Trophoblast cell (in vitro differentiated cells and primary cell): Measurements from ENCODE around the gene LRRC8D.

Experiments
- DNase-seq, 2 donors: peaks; one replicate each; pipeline ENCODE4 v3.0.0-alpha.2; 2016
- H2AFZ ChIP-seq: 2 replicates; pipeline ENCODE4 v1.6.1; 2013; ENCODE audit warnings: low read length, moderate library complexity, mild to moderate bottlenecking; ENCODE audit not compliant: insufficient read depth, poor library complexity
- H2AK5ac ChIP-seq: 2 replicates; pipeline ENCODE4 v1.6.1; 2013; ENCODE audit warnings: mild to moderate bottlenecking, low read length
- H2BK120ac ChIP-seq: 2 replicates; pipeline ENCODE4 v1.6.1; 2013; ENCODE audit warnings: low read length, mild to moderate bottlenecking, moderate library complexity; ENCODE audit not compliant: insufficient read depth, poor library complexity
- H2BK12ac ChIP-seq: 2 replicates; pipeline ENCODE4 v1.6.1; 2013; ENCODE audit warnings: mild to moderate bottlenecking, low read length, moderate library complexity
- H2BK5ac ChIP-seq: 2 replicates; pipeline ENCODE4 v1.6.1; 2013; ENCODE audit warnings: low read length, low read depth, moderate library complexity, mild to moderate bottlenecking; ENCODE audit not compliant: poor library complexity
- H3K14ac ChIP-seq: 2 replicates; pipeline ENCODE4 v1.6.1; 2013; ENCODE audit warnings: mild to moderate bottlenecking, low read length
- H3K18ac ChIP-seq: 2 replicates; pipeline ENCODE4 v1.6.1; 2013; ENCODE audit warnings: mild to moderate bottlenecking, low read length
- H3K23ac ChIP-seq: 2 replicates; pipeline ENCODE4 v1.6.1; 2013; ENCODE audit warnings: low read length
- H3K27ac ChIP-seq: 2 replicates; pipeline ENCODE4 v1.5.1; 2013; ENCODE audit warnings: low read depth, mild to moderate bottlenecking, inconsistent platforms, low read length, moderate library complexity
- H3K27me3 ChIP-seq: 2 replicates; pipeline ENCODE4 v1.6.1; 2013; ENCODE audit warnings: inconsistent platforms, mild to moderate bottlenecking, low read length, moderate library complexity; ENCODE audit not compliant: insufficient read depth
- H3K36me3 ChIP-seq, 2 experiments: 1 replicate in 1 of 2; 2 replicates in 1 of 2; pipeline ENCODE4 v1.6.1; 2013; ENCODE audit warnings: low read length in 2 of 2, mild to moderate bottlenecking in 2 of 2, moderate library complexity in 1 of 2; ENCODE audit not compliant: insufficient read depth in 2 of 2, control insufficient read depth in 1 of 2
- H3K4ac ChIP-seq: 2 replicates; pipeline ENCODE4 v1.6.1; 2013; ENCODE audit warnings: low read depth, mild to moderate bottlenecking, low read length, moderate library complexity
- H3K4me1 ChIP-seq, 2 experiments: 1 replicate in 1 of 2; 2 replicates in 1 of 2; pipeline ENCODE4 v1.6.1; 2013; ENCODE audit warnings: low read length in 2 of 2, mild to moderate bottlenecking in 2 of 2, moderate library complexity in 1 of 2; ENCODE audit not compliant: insufficient read depth in 2 of 2, control insufficient read depth in 1 of 2
- H3K4me2 ChIP-seq: 2 replicates; pipeline ENCODE4 v1.6.1; 2013; ENCODE audit warnings: inconsistent platforms, mild to moderate bottlenecking, low read length, moderate library complexity
- H3K4me3 ChIP-seq: 2 replicates; pipeline ENCODE4 v1.5.1; 2013; ENCODE audit warnings: mild to moderate bottlenecking, low read depth, low read length, inconsistent platforms
- H3K79me1 ChIP-seq: one replicate; pipeline ENCODE4 v1.6.1; 2013; ENCODE audit warnings: low read length
- H3K79me2 ChIP-seq: 2 replicates; pipeline ENCODE4 v1.6.1; 2013; ENCODE audit warnings: low read length, mild to moderate bottlenecking; ENCODE audit not compliant: control insufficient read depth, insufficient read depth, poor library complexity
- H3K9ac ChIP-seq: 2 replicates; pipeline ENCODE4 v1.6.1; 2013; ENCODE audit warnings: mild to moderate bottlenecking, low read length
- H3K9me3 ChIP-seq: 2 replicates; pipeline ENCODE4 v1.6.1; 2013; ENCODE audit warnings: low read depth, mild to moderate bottlenecking, control low read depth, inconsistent platforms, low read length; ENCODE audit not compliant: insufficient read depth
- H4K12ac ChIP-seq: 2 replicates; pipeline ENCODE4 v1.6.1; 2013; ENCODE audit warnings: low read depth, mild to moderate bottlenecking, low read length, moderate library complexity
- H4K8ac ChIP-seq: 2 replicates; pipeline ENCODE4 v1.6.1; 2013; ENCODE audit warnings: low read depth, mild to moderate bottlenecking, low read length, moderate library complexity
- H4K91ac ChIP-seq: one replicate; pipeline ENCODE4 v1.6.1; 2013; ENCODE audit warnings: low read depth, mild to moderate bottlenecking, low read length, moderate library complexity
- WGBS: extraction: QIAGEN DNeasy Blood & Tissue Kit; methylation state at CpG from one replicate; pipeline ENCODE4 v1.1.7; 2013; ENCODE audit warnings: missing lambda C conversion rate; ENCODE audit not compliant: insufficient read length, insufficient coverage; ENCODE audit errors: extremely low coverage; 5-methylcytosine and 5-hydroxymethylcytosine counted together

LRRC8D gene

DNA sequence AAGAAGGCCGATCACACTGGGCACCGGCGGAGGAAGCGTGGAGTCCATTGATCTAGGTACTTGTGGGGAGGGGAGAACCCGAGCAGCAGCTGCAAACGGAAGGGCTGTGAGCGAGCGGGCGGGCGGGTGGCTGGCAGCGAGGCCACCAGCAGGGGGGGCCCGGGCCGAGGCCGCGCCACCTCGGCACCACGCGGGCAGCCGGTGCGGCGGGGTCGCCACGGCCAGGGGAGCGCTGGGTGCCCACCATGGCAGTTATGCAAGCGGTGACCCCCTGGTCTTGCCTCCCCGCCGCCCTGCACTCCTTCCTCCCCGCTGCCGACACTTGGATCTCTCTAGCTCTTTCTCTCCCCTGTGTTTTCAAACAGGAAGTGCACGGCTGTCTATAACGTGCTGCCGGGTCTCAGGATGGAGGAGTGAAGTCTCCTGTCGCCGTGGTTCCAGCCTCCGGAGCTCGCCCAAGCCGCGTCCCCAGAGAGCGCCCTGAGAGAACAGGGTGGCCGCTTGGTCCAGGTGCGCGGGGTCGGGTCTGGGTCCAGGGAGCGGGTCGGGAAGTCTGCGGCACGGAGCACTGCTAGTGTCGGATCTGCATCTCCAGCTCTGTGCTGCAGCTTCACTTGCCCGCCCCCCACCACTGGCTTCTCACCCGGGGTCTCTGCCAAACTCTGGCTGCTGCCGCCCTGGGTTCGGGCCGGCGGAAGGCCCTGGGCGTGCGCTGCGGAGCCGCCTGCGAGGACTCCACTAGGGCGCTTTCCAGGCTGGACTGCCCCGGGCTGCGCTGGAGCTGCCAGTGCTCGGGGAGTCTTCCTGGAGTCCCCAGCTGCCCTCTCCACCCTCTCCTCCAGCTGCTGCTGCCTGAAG, 22.7 kb downstream of the LRRC8D start:
- H3K4me1 ChIP-seq, result peaks cover 13 to 15% of the 10 kb centered on the region in 2 experiments
- no peak overlapping the region for H3K27ac ChIP-seq
- peaks cover 0 to 5% of the 10 kb centered on the region in 2 experiments for H3K36me3 ChIP-seq
- no CpG with 5 or more reads among the region's 63 CpGs for WGBS
- no peaks in the 10 kb centered on the region for H3K27me3 ChIP-seq
- peak overlapping the region; percentile 91 for H3K14ac ChIP-seq
- H2BK12ac ChIP-seq, result peak overlapping the region; percentile 19
- H4K12ac ChIP-seq, result peak overlapping the region; percentile 73
- no peaks in the 10 kb centered on the region for H3K9me3 ChIP-seq
- no peak overlapping the region for H3K23ac ChIP-seq
- H3K79me2 ChIP-seq, result peaks cover 8% of the 10 kb centered on the region
- H2BK120ac ChIP-seq, result peak overlapping the region; percentile 62
- peak overlapping the region; percentile 50 for H2AK5ac ChIP-seq
- H4K8ac ChIP-seq, result peak overlapping the region; percentile 82
- peak overlapping the region; percentile 87 for H3K4me2 ChIP-seq
- peak in 1 of 2 donors; percentile 50 for DNase-seq
- H4K91ac ChIP-seq, result peak overlapping the region; percentile 90
- H3K4me3 ChIP-seq, result peak overlapping the region; percentile 81
- peak overlapping the region; percentile 60 for H3K9ac ChIP-seq
- peak overlapping the region; percentile 53 for H3K4ac ChIP-seq
- peak overlapping the region; percentile 45 for H2BK5ac ChIP-seq
- H2AFZ ChIP-seq, result peak overlapping the region; percentile 86
- H3K79me1 ChIP-seq, result peaks cover 9% of the 10 kb centered on the region
- H3K18ac ChIP-seq, result peak overlapping the region; percentile 90

DNA sequence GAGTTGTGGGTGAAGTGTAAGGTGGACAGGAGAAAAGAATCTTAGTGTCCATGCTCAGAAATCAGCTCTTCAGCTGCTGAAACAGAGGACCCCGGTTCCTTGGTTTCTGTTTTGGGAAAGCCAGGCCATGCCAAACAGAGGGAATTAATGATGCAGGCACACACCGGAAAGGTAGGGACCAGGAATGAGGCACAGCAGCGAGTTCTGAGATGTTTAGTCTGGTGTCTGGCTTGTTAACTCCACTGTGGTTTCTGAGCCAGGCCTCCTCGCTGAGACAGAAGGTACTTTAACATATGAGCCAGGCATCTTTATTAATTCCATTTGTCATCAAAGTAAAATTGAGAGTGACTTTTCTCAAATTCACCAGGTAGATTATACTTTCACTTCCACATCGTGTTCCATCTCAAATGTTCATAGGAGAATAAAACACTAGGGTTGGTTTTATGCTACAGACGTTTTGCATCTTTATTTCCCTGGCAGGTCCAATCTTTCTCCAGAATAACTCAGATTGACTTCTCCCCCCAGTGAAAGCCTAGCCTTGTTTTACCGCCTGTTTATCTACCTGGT, 23.5 kb downstream of the LRRC8D start:
- Histone ChIP-seq H4K91ac (peak overlapping the region; percentile 90), H3K79me2 (peaks cover 8% of the 10 kb centered on the region), H3K4me1 (peaks cover 10 to 12% of the 10 kb centered on the region in 2 experiments), H3K23ac (no peak overlapping the region), H3K18ac (peak overlapping the region; percentile 68), H3K4me2 (peak overlapping the region; percentile 87), H3K14ac (no peak overlapping the region), H2BK120ac (no peak overlapping the region), H4K8ac (peak overlapping the region; percentile 82), H3K27me3 (no peaks in the 10 kb centered on the region), H3K36me3 (peaks cover 2 to 7% of the 10 kb centered on the region in 2 experiments), H4K12ac (no peak overlapping the region), H2BK5ac (no peak overlapping the region), H3K9me3 (no peaks in the 10 kb centered on the region), H3K4ac (no peak overlapping the region), H2AFZ (no peak overlapping the region), H3K9ac (no peak overlapping the region), H3K4me3 (no peak overlapping the region), H3K27ac (no peak overlapping the region), H2BK12ac (no peak overlapping the region), H3K79me1 (peaks cover 9% of the 10 kb centered on the region), H2AK5ac (no peak overlapping the region)
- no peak for DNase-seq
- WGBS, result no CpG with 5 or more reads among the region's 7 CpGs

DNA sequence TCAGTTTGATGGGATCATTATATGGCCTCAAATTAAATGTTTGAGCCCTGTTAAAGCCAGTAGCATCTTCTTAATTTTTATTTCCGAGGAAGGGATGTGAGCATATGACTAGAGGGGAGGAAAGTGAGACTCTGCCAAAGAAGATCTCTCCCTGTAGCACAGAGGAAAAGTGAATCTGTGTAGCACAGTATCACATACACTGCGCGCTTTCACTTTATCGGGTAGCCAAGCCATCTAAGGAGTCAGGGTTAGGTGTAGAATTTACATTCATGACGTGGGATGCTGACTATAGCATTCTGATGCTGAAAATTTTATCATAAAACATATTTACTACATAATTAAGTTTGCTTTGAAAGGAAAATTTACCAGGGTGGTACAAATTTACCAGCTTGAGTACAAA, 24.0 kb downstream of the LRRC8D start:
- H3K79me2 ChIP-seq, result peaks cover 8% of the 10 kb centered on the region
- H2AK5ac ChIP-seq, result no peak overlapping the region
- peaks cover 9% of the 10 kb centered on the region for H3K79me1 ChIP-seq
- no peak for DNase-seq
- H2BK12ac ChIP-seq, result no peak overlapping the region
- H2AFZ ChIP-seq, result no peak overlapping the region
- H3K36me3 ChIP-seq, result peaks cover 2 to 7% of the 10 kb centered on the region in 2 experiments
- peaks cover 7 to 12% of the 10 kb centered on the region in 2 experiments for H3K4me1 ChIP-seq
- no peak overlapping the region for H3K4me3 ChIP-seq
- no peak overlapping the region for H4K91ac ChIP-seq
- no peaks in the 10 kb centered on the region for H3K9me3 ChIP-seq
- H3K18ac ChIP-seq, result no peak overlapping the region
- H3K23ac ChIP-seq, result no peak overlapping the region
- H2BK120ac ChIP-seq, result no peak overlapping the region
- H3K27me3 ChIP-seq, result no peaks in the 10 kb centered on the region
- H4K12ac ChIP-seq, result no peak overlapping the region
- H4K8ac ChIP-seq, result no peak overlapping the region
- H3K27ac ChIP-seq, result no peak overlapping the region
- H3K4ac ChIP-seq, result no peak overlapping the region
- H2BK5ac ChIP-seq, result no peak overlapping the region
- H3K4me2 ChIP-seq, result no peak overlapping the region
- H3K9ac ChIP-seq, result no peak overlapping the region
- no CpG with 5 or more reads among the region's 5 CpGs for WGBS
- no peak overlapping the region for H3K14ac ChIP-seq

DNA sequence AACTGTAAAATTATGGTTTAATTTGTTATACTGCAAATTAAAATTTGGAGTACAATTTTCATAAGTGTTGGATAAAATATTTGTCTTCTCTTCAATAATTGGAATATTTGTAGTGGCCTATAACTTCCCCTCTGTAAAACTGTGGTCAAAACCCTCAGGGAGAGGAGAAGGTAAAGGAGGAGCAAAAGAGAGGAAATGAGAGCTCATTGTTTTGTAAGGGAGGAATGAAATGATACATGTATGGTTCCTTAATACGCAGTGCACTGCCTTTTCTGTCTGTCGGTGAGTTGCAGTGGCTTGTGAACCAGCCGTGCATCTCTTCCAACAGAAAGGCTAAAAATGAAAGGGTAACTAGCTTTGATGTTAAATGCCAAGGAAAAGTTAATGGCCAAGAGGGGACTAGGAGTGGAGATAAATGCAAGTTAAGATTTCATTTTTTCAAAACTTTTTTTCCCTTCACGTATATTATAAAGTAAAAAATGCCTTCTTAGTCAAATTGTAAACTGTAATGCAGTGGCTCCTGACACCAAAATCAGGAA, 26.4 kb downstream of the LRRC8D start:
- Histone ChIP-seq H3K4me2 (no peak overlapping the region), H3K14ac (no peak overlapping the region), H3K23ac (no peak overlapping the region), H2BK120ac (no peak overlapping the region), H4K12ac (no peak overlapping the region), H3K9me3 (no peaks in the 10 kb centered on the region), H3K79me1 (peaks cover 9% of the 10 kb centered on the region), H2BK5ac (no peak overlapping the region), H3K9ac (no peak overlapping the region), H2AK5ac (no peak overlapping the region), H3K27ac (no peak overlapping the region), H4K8ac (no peak overlapping the region), H4K91ac (no peak overlapping the region), H3K4me3 (no peak overlapping the region), H3K27me3 (no peaks in the 10 kb centered on the region), H3K36me3 (peaks cover 2 to 7% of the 10 kb centered on the region in 2 experiments), H3K79me2 (peaks cover 8% of the 10 kb centered on the region), H3K4me1 (peaks cover 7 to 12% of the 10 kb centered on the region in 2 experiments), H2AFZ (no peak overlapping the region), H2BK12ac (no peak overlapping the region), H3K4ac (no peak overlapping the region), H3K18ac (no peak overlapping the region)
- DNase-seq, result no peak
- no CpG with 5 or more reads among the region's 4 CpGs for WGBS
